ENCODE results near the gene PTTG2.

GRCh38 chr4:37993806-37994205, 33.6 kb downstream of the PTTG2 start:
- TF ChIP-seq CTCF (IDR thresholded peaks at IDR 0.05; ENCODE audit: low read depth, low read length, poor library complexity, severe bottlenecking), result no peak
- no peak for TF ChIP-seq EZH2phosphoT487 (IDR thresholded peaks at IDR 0.05; ENCODE audit: borderline replicate concordance, low read length)

Data from DOHH2 (cell line).